ENCODE measurements around the gene RPL28.
"Not testable (repeated sequence)": the region's sequence is repeated elsewhere in the genome, so short reads cannot be mapped to it uniquely, and the experiment has no call there.

Gene RPL28

GRCh38 chr19:55433292-55433691 lies 47.6 kb downstream of the RPL28 start:
- no peak for DNase-seq

- no peak for DNase-seq
These were observed 48.7 kb downstream of the RPL28 start for GRCh38 chr19:55434356-55434919.

GRCh38 chr19:55435020-55435419 lies 49.3 kb downstream of the RPL28 start:
- DNase-seq = no peak

GRCh38 chr19:55436847-55437246 lies 51.1 kb downstream of the RPL28 start:
- no peak for DNase-seq

- DNase-seq = no peak
These were observed 51.7 kb downstream of the RPL28 start for GRCh38 chr19:55437410-55437809.

GRCh38 chr19:55439052-55439451 lies 53.3 kb downstream of the RPL28 start:
- no peak for DNase-seq

- DNase-seq = no peak
These were observed 54.8 kb downstream of the RPL28 start for GRCh38 chr19:55440411-55441105.

- peak; percentile 32 for DNase-seq
These were observed 55.6 kb downstream of the RPL28 start for GRCh38 chr19:55441319-55441691.

GRCh38 chr19:55441692-55442321 lies 56.1 kb downstream of the RPL28 start:
- no peak for DNase-seq

GRCh38 chr19:55442372-55442961 lies 56.7 kb downstream of the RPL28 start:
- DNase-seq = no peak

- no peak for DNase-seq
These were observed 57.5 kb downstream of the RPL28 start, which contains the start of gene SHISA7 for GRCh38 chr19:55443045-55443823. Gene SHISA7 (minus strand): TSS chr19:55443300. CDS start chr19:55442863, 437 bp downstream.

- DNase-seq = no peak
These were observed 58.2 kb downstream of the RPL28 start for GRCh38 chr19:55443824-55444480.

GRCh38 chr19:55444646-55445045 lies 58.9 kb downstream of the RPL28 start:
- no peak for DNase-seq

GRCh38 chr19:55446060-55446459 lies 60.3 kb downstream of the RPL28 start:
- no peak for DNase-seq

- DNase-seq = no peak
These were observed 61.9 kb downstream of the RPL28 start for GRCh38 chr19:55447421-55448174.

- DNase-seq = not testable (repeated sequence)
These were observed 62.4 kb downstream of the RPL28 start for GRCh38 chr19:55448175-55448490.

- no peak for DNase-seq
These were observed 63.7 kb downstream of the RPL28 start for GRCh38 chr19:55449469-55449868.

- DNase-seq = no peak
These were observed 65.6 kb downstream of the RPL28 start for GRCh38 chr19:55451163-55451964.

- no peak for DNase-seq
These were observed 66.4 kb downstream of the RPL28 start for GRCh38 chr19:55451965-55452748.
